Hepatocyte (in vitro differentiated cells): Measurements from ENCODE around the gene VPS72. TPM values are rescaled to one million over a fixed set of nuclear protein-coding genes. Genes with fewer than 3 reads are reported as not detected.

Experiments
- DNase-seq: peaks from one replicate; pipeline ENCODE4 v3.0.0-alpha.2; 2016; ENCODE audit warnings: low spot score
- H2AFZ ChIP-seq: fragments of 200-600 bp; sonication (generic); 2 replicates; pipeline ENCODE4 v1.6.0; 2016; ENCODE audit warnings: antibody characterized with exemption, mild to moderate bottlenecking
- H3K27ac ChIP-seq: fragments of 200-600 bp; sonication (generic); 2 replicates; pipeline ENCODE4 v1.5.1; 2016; ENCODE audit warnings: mild to moderate bottlenecking
- H3K27me3 ChIP-seq: fragments of 200-600 bp; sonication (generic); 2 replicates; pipeline ENCODE4 v1.6.1; 2016
- H3K36me3 ChIP-seq: fragments of 200-600 bp; sonication (generic); replicated peaks from 2 replicates; pipeline ENCODE4 v1.5.1; 2016; ENCODE audit warnings: low read depth; ENCODE audit not compliant: insufficient read depth
- H3K4me1 ChIP-seq: fragments of 200-600 bp; sonication (generic); 2 replicates; pipeline ENCODE4 v1.5.1; 2016; ENCODE audit warnings: mild to moderate bottlenecking, moderate library complexity; ENCODE audit not compliant: insufficient read depth
- H3K4me2 ChIP-seq: fragments of 200-600 bp; sonication (generic); 2 replicates; pipeline ENCODE4 v1.6.0; 2016
- H3K4me3 ChIP-seq: fragments of 200-600 bp; sonication (generic); 2 replicates; pipeline ENCODE4 v1.5.1; 2016; ENCODE audit warnings: mild to moderate bottlenecking
- H3K79me2 ChIP-seq: fragments of 200-600 bp; sonication (generic); 2 replicates; pipeline ENCODE4 v1.6.0; 2017; ENCODE audit warnings: mild to moderate bottlenecking
- H3K9me2 ChIP-seq: fragments of 200-600 bp; sonication (generic); replicated peaks from 2 replicates; pipeline ENCODE4 v1.6.0; 2017; ENCODE audit warnings: mild to moderate bottlenecking; ENCODE audit not compliant: insufficient read depth
- H3K9me3 ChIP-seq: fragments of 200-600 bp; sonication (generic); 2 replicates; pipeline ENCODE4 v1.5.1; 2016; ENCODE audit warnings: low read depth, mild to moderate bottlenecking
- H4K20me1 ChIP-seq: fragments of 200-600 bp; sonication (generic); 2 replicates; pipeline ENCODE4 v1.6.0; 2016; ENCODE audit warnings: mild to moderate bottlenecking; ENCODE audit not compliant: insufficient read depth, poor library complexity, severe bottlenecking
- EZH2 ChIP-seq: fragments of 200-600 bp; sonication (generic); IDR thresholded peaks from 2 replicates; pipeline ENCODE4 v1.6.1; 2016; ENCODE audit warnings: antibody characterized with exemption, mild to moderate bottlenecking, borderline replicate concordance
- EZH2phosphoT487 ChIP-seq: fragments of 200-600 bp; sonication (generic); IDR thresholded peaks from one replicate; pipeline ENCODE4 v1.6.1; 2018; ENCODE audit warnings: antibody characterized with exemption, mild to moderate bottlenecking, low read depth, moderate library complexity; ENCODE audit not compliant: unreplicated experiment, severe bottlenecking
- WGBS: methylation state at CpG from one replicate; pipeline ENCODE4 v1.1.6; 2016; ENCODE audit warnings: low lambda C conversion rate; ENCODE audit errors: missing lambda C conversion rate; 5-methylcytosine and 5-hydroxymethylcytosine counted together
- polyA plus RNA-seq: library from polyadenylated mRNA; unstranded; fragments of >200 nt; fragmentation: Nextera tagmentation; extraction: Ambion mirVana; gene quantifications from 2 replicates; pipeline ENCODE4 v1.2.1, GENCODE V29; 2016
- total RNA-seq: library from RNA; depleted of rRNA; stranded (reverse); fragments of >200 nt; gene quantifications from 2 replicates; pipeline ENCODE4 v1.2.3, GENCODE V29; 2014
- TF ChIP-seq, protein P1 (sequence below): fragments of 200-600 bp; sonication (generic); IDR thresholded peaks from 2 replicates; pipeline ENCODE4 v1.5.1; 2016; ENCODE audit warnings: antibody characterized with exemption, mild to moderate bottlenecking; ENCODE audit not compliant: poor library complexity

VPS72 gene
- total and polyA plus RNA-seq, 2 experiments from 2014 or later, result 48.1 to 52.2 TPM

DNA sequence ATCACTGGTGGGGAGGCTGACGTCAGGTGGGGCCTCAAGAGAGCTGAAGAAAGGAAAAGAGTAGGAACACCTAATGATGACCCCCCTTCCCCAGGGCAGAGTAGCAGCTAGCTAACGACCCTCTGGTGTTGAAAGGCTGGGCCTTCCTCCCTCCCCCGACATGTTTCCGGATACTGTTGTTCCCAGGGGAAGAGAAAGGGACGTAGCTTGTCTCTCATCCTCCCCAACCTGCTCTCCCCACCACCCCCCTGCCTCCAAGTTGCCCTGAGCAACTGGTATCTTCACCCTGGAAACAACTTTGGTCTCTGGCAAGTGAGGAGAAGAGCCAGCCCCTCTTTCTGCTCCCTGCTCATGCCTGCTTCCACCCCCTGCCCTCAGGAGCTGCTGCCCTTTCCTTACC is 46.0 kb downstream of the VPS72 start:
- Histone ChIP-seq H3K4me2 (peak overlapping the region; percentile 91), H3K27me3 (peaks cover 3% of the 10 kb centered on the region), H3K36me3 (no peaks in the 10 kb centered on the region), H3K9me2 (no peaks in the 10 kb centered on the region), H3K9me3 (no peaks in the 10 kb centered on the region), H2AFZ (no peak overlapping the region), H3K4me3 (no peak overlapping the region), H3K4me1 (peaks cover 20% of the 10 kb centered on the region), H3K27ac (no peak overlapping the region), H4K20me1 (no peaks in the 10 kb centered on the region), H3K79me2 (peaks cover 7% of the 10 kb centered on the region)
- WGBS, result 36% methylated on average over 4 of the region's 5 CpGs
- DNase-seq, result no peak
- TF ChIP-seq EZH2phosphoT487 (no peak), EZH2 (no peak)
- TF ChIP-seq, protein P1, sequence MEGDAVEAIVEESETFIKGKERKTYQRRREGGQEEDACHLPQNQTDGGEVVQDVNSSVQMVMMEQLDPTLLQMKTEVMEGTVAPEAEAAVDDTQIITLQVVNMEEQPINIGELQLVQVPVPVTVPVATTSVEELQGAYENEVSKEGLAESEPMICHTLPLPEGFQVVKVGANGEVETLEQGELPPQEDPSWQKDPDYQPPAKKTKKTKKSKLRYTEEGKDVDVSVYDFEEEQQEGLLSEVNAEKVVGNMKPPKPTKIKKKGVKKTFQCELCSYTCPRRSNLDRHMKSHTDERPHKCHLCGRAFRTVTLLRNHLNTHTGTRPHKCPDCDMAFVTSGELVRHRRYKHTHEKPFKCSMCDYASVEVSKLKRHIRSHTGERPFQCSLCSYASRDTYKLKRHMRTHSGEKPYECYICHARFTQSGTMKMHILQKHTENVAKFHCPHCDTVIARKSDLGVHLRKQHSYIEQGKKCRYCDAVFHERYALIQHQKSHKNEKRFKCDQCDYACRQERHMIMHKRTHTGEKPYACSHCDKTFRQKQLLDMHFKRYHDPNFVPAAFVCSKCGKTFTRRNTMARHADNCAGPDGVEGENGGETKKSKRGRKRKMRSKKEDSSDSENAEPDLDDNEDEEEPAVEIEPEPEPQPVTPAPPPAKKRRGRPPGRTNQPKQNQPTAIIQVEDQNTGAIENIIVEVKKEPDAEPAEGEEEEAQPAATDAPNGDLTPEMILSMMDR, result no peak

DNA sequence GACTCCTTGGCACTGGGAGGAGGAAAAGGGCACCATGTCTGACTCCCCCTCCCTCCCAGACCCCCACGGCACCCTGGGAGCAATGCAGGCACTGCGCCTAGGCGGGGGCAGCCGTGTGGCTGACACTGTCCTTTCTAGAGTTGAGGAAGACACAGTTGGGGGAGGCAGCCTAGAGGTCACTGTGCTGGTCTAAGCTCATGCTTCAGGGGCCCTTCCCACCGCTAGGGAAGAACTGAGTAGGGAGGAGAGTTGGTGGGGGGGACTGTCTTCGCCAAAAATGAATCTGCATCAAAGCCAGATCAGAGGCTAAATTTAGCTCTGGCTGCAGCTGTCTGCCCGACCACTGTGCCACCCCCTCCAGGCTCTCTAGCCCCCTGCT is 47.0 kb downstream of the VPS72 start:
- Histone ChIP-seq H3K9me2 (no peaks in the 10 kb centered on the region), H3K36me3 (no peaks in the 10 kb centered on the region), H3K79me2 (peaks cover 7% of the 10 kb centered on the region), H3K27ac (no peak overlapping the region), H3K4me3 (no peak overlapping the region), H3K4me2 (no peak overlapping the region), H4K20me1 (no peaks in the 10 kb centered on the region), H3K9me3 (no peaks in the 10 kb centered on the region), H3K27me3 (peaks cover 3% of the 10 kb centered on the region), H2AFZ (no peak overlapping the region), H3K4me1 (peaks cover 17% of the 10 kb centered on the region)
- TF ChIP-seq EZH2phosphoT487, result no peak
- TF ChIP-seq EZH2, result no peak
- DNase-seq, result no peak
- WGBS, result 83% methylated on average over 7 of the region's 7 CpGs

DNA sequence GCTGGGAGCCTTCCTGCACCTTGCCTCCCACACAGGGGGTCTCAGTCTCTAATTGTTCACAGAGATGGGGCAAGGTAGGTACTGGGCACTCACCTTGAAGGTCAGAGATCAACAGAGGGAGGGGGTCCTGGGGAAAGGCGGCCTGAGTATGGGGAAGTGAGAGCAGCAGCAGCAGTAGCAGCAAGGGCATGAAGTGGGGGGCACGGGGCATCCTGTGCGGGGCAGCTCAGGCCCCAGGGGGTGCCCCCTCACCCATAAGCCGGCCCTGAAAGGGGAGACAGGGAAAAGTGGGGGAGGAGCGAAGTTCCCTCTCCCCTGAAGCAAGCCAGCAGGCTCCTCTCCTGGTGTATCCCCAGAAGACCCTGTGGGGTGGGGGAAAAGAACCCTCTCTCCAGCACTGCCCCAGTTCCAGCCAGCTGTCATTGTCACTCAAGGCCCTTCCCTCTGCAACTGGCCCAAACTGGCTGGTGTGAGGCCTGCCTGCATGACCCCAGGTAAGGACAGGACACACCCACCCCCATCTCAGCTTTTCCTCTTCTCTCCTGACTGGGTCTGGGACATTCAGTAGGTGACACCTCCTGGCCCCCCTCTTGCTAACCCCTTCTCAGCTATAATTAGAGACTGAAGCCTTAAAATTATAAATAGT is 47.5 kb downstream of the VPS72 start:
- Histone ChIP-seq H3K9me2 (no peaks in the 10 kb centered on the region), H4K20me1 (no peaks in the 10 kb centered on the region), H3K36me3 (no peaks in the 10 kb centered on the region), H3K9me3 (no peaks in the 10 kb centered on the region), H3K4me3 (no peak overlapping the region), H3K4me1 (peaks cover 12% of the 10 kb centered on the region), H3K27ac (no peak overlapping the region), H3K27me3 (peaks cover 3% of the 10 kb centered on the region), H2AFZ (no peak overlapping the region), H3K4me2 (no peak overlapping the region), H3K79me2 (peaks cover 7% of the 10 kb centered on the region)
- TF ChIP-seq EZH2 (no peak), EZH2phosphoT487 (no peak)
- TF ChIP-seq, protein P1, result no peak
- no peak for DNase-seq
- WGBS, result 94% methylated on average over 3 of the region's 5 CpGs

DNA sequence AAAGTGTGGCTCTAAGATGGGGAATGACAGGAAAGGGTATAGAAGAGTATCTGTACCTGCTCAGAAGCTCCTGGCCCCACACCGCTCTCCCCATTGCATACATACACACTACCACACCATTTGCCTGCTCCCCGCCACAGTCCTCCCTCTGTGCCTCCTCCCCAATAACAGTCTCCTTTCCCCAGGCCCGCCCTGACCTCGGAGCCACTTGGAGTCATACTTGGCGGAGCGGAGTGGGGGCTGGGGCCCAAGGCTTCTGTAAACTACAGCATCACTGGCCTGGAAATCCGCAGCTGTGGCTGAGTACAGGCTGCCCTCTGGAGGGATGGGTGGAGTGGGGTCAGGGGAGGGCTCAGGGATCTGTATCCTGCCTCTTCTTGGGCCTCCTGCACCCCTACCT is 52.2 kb downstream of the VPS72 start:
- WGBS, result 95% methylated on average over 7 of the region's 7 CpGs
- DNase-seq, result no peak

More for the DNA sequence above, 52.2 kb downstream of the VPS72 start:
- no peaks in the 10 kb centered on the region for H3K9me3 ChIP-seq
- TF ChIP-seq EZH2, result no peak
- TF ChIP-seq, protein P1, result no peak
- TF ChIP-seq EZH2phosphoT487, result no peak
- no peak overlapping the region for H3K4me2 ChIP-seq
- no peaks in the 10 kb centered on the region for H3K79me2 ChIP-seq
- no peak overlapping the region for H2AFZ ChIP-seq
- no peaks in the 10 kb centered on the region for H3K36me3 ChIP-seq
- H3K27ac ChIP-seq, result no peak overlapping the region
- H3K4me3 ChIP-seq, result no peak overlapping the region
- no peaks in the 10 kb centered on the region for H3K9me2 ChIP-seq
- peaks cover 3% of the 10 kb centered on the region for H3K4me1 ChIP-seq
- no peaks in the 10 kb centered on the region for H4K20me1 ChIP-seq
- H3K27me3 ChIP-seq, result no peaks in the 10 kb centered on the region
